Spleen (tissue), 11 donors: Measurements from ENCODE around the gene CTSH. TPM values are rescaled to one million over a fixed set of nuclear protein-coding genes. Genes with fewer than 3 reads are reported as not detected.

ENCODE experiments used
- DNase-seq: peaks from one replicate; pipeline ENCODE4 v3.0.0-alpha.2; 2020
- H3K27ac ChIP-seq, 8 donors: fragments of 200-600 bp; sonication (generic) in 7 of 8; 1 replicate in 4 of 8; 2 replicates in 4 of 8; pipeline versions ENCODE4 v1.5.0 to v1.8.0; 2016 to 2021; ENCODE audit warnings: inconsistent platforms in 4 of 8, mild to moderate bottlenecking in 4 of 8, moderate library complexity in 1 of 8
- H3K27me3 ChIP-seq, 7 donors: fragments of 200-600 bp; sonication (generic) in 6 of 7; replicated peaks in 1 of 7; 1 replicate in 4 of 7; 2 replicates in 3 of 7; pipeline versions ENCODE4 v1.5.0 to v1.8.0; 2016 to 2021; ENCODE audit warnings: inconsistent platforms in 3 of 7, mild to moderate bottlenecking in 1 of 7
- H3K36me3 ChIP-seq, 6 donors: fragments of 200-600 bp; sonication (generic) in 5 of 6; 1 replicate in 4 of 6; 2 replicates in 2 of 6; pipeline versions ENCODE4 v1.5.0 to v1.8.0; 2016 to 2021; ENCODE audit warnings: inconsistent platforms in 2 of 6
- H3K4me1 ChIP-seq, 6 donors: fragments of 200-600 bp; sonication (generic) in 5 of 6; 1 replicate in 3 of 6; 2 replicates in 3 of 6; pipeline versions ENCODE4 v1.5.0 to v1.8.0; 2016 to 2021; ENCODE audit warnings: inconsistent platforms in 3 of 6
- H3K4me3 ChIP-seq, 8 donors: fragments of 200-600 bp; sonication (generic) in 7 of 8; 1 replicate in 4 of 8; 2 replicates in 4 of 8; pipeline versions ENCODE4 v1.5.0 to v1.8.0; 2016 to 2021; ENCODE audit warnings: inconsistent platforms in 4 of 8, mild to moderate bottlenecking in 4 of 8, moderate library complexity in 2 of 8
- H3K9me3 ChIP-seq, 8 donors: fragments of 200-600 bp; sonication (generic) in 7 of 8; 1 replicate in 4 of 8; 2 replicates in 4 of 8; pipeline versions ENCODE4 v1.5.0 to v1.8.0; 2016 to 2021; ENCODE audit warnings: inconsistent platforms in 4 of 8
- CTCF ChIP-seq, 11 experiments: fragments of 200-600 bp in 7 of 11; fragments of 450-650 bp in 4 of 11; sonication (generic) in 4 of 11; IDR thresholded peaks in 8 of 11; conservative IDR thresholded peaks in 3 of 11; 1 replicate in 7 of 11; 2 replicates in 4 of 11; pipeline versions ENCODE4 v1.4.0 to v1.8.0; 2016 to 2021; ENCODE audit warnings: antibody characterized with exemption in 11 of 11, inconsistent platforms in 4 of 11, mild to moderate bottlenecking in 1 of 11
- POLR2A ChIP-seq, 3 donors: fragments of 450-650 bp; IDR thresholded peaks; one replicate each; pipeline ENCODE4 v1.5.1; 2017; ENCODE audit warnings: antibody characterized with exemption in 3 of 3, mild to moderate bottlenecking in 1 of 3
- POLR2AphosphoS5 ChIP-seq, 3 donors: sonication (generic); formaldehyde crosslinking; IDR thresholded peaks; one replicate each; pipeline ENCODE4 v1.5.1; 2017; ENCODE audit warnings: antibody characterized with exemption in 3 of 3
- WGBS, 5 donors: extraction: QIAGEN DNeasy Blood & Tissue Kit in 3 of 5; methylation state at CpG; one replicate each; pipeline versions ENCODE4 v1.1.5 to v1.1.7; 2013 to 2018; 5-methylcytosine and 5-hydroxymethylcytosine counted together
- intact Hi-C: fragments of 100-400 bp; cut with DNase I; formaldehyde crosslinking; loops from one replicate; pipeline ENCODE4 v1.15.0; 2023; ENCODE audit warnings: low total_unique reads
- polyA plus RNA-seq, 3 donors: library from polyadenylated mRNA; stranded (reverse); fragments of 200-250 nt; gene quantifications; one replicate each; pipeline ENCODE4 v1.2.1, GENCODE V29; 2013
- total RNA-seq, 7 donors: library from RNA; depleted of rRNA in 3 of 7; stranded (reverse); fragments of >200 nt in 3 of 7; fragmentation: NEBNext Ultra II Directional in 4 of 7; extraction: Animal tissue kit (Norgen Biotek cat#: 25700) in 4 of 7; gene quantifications; one replicate each; pipeline versions ENCODE4 v1.1.0 to v1.2.1, GENCODE V29; 2016 to 2021
- donor health status: healthy with polysubstance abuse.
- donor health status: DM: no; HTN: no; CAD: no; lungs with moderate emphysema.
- donor health status: DM: no; HTN: no; CAD: no.
- donor health status: Bipolar disorder and iron deficiency.
- donor health status: healthy.
- donor health status: DM: no; HTN: no; CAD: no.
- donor health status: DM: yes; HTN: yes; CAD: no.

Gene CTSH
- total and polyA plus RNA-seq, 10 donors, result 112 to 381 (median 256) TPM

- Histone ChIP-seq H3K4me1 (peaks cover 4 to 44% (median 33%) of the 10 kb centered on the region in 6 donors), H3K9me3 (no peaks in the 10 kb centered on the region), H3K27ac (no peak overlapping the region), H3K4me3 (no peak overlapping the region), H3K36me3 (no peaks in the 10 kb centered on the region), H3K27me3 (peaks cover 0 to 4% (median 0%) of the 10 kb centered on the region in 7 donors)
- intact Hi-C loops, result no loop called here
- TF ChIP-seq POLR2AphosphoS5 (IDR thresholded peaks at IDR 0.05) (no peak), CTCF (IDR thresholded peaks at IDR 0.05 in 8 of 11, conservative IDR thresholded peaks at IDR 0.05 in 3 of 11) (no peak), POLR2A (IDR thresholded peaks at IDR 0.05) (no peak)
- no peak for DNase-seq
- WGBS, 5 donors, result 90 to 94% (median 92%) methylated on average over 11 of the region's 11 CpGs
Observed at GRCh38 chr15:78981532-78982313, 36.9 kb upstream of the CTSH start.

GRCh38 chr15:78979456-78980320, 34.8 kb upstream of the CTSH start:
- Histone ChIP-seq H3K4me3 (peak overlapping the region in 2 of 8 donors; percentile 9 to 48), H3K27ac (peak overlapping the region in 4 of 8 donors; percentile 2 to 72 (median 50)), H3K36me3 (no peaks in the 10 kb centered on the region), H3K4me1 (peaks cover 4 to 47% (median 36%) of the 10 kb centered on the region in 6 donors), H3K9me3 (no peaks in the 10 kb centered on the region), H3K27me3 (peaks cover 0 to 1% (median 0%) of the 10 kb centered on the region in 7 donors)
- intact Hi-C loops, result no loop called here
- DNase-seq, result no peak
- 59 to 66% (median 65%) methylated on average over 16 to 17 of the region's 17 CpGs for WGBS, 5 donors
- peak; percentile 3 to 62 (median 62) for TF ChIP-seq POLR2AphosphoS5 (IDR thresholded peaks at IDR 0.05)
- peak in 10 of 11 experiments; percentile 41 to 74 (median 64) for TF ChIP-seq CTCF (IDR thresholded peaks at IDR 0.05 in 8 of 11, conservative IDR thresholded peaks at IDR 0.05 in 3 of 11)
- TF ChIP-seq POLR2A (IDR thresholded peaks at IDR 0.05), result no peak

GRCh38 chr15:78978601-78979179, 33.8 kb upstream of the CTSH start:
- H3K27me3 ChIP-seq, result no peaks in the 10 kb centered on the region
- WGBS, 5 donors, result 70 to 87% (median 79%) methylated on average over 19 of the region's 19 CpGs
- TF ChIP-seq POLR2A (IDR thresholded peaks at IDR 0.05) (no peak), POLR2AphosphoS5 (IDR thresholded peaks at IDR 0.05) (no peak), CTCF (IDR thresholded peaks at IDR 0.05 in 8 of 11, conservative IDR thresholded peaks at IDR 0.05 in 3 of 11) (no peak)

More at GRCh38 chr15:78978601-78979179, 33.8 kb upstream of the CTSH start:
- intact Hi-C loops, result no loop called here
- DNase-seq, result no peak
- peak overlapping the region in 2 of 8 donors; percentile 9 to 48 for H3K4me3 ChIP-seq
- no peaks in the 10 kb centered on the region for H3K9me3 ChIP-seq
- no peaks in the 10 kb centered on the region for H3K36me3 ChIP-seq
- H3K27ac ChIP-seq, result peak overlapping the region in 4 of 8 donors; percentile 2 to 72 (median 50)
- peaks cover 4 to 47% (median 36%) of the 10 kb centered on the region in 6 donors for H3K4me1 ChIP-seq
